DOHH2 (cell line): ENCODE data around the gene PPP4R3B.

Source experiments
- H3F3A ChIP-seq: fragments of 200-600 bp; sonication (generic), shearing (Covaris generic); 2 replicates; pipeline ENCODE4 v1.6.0; 2016; ENCODE audit warnings: antibody characterized with exemption, mild to moderate bottlenecking; ENCODE audit not compliant: control insufficient read depth, insufficient read depth
- H3K27ac ChIP-seq: fragments of 200-600 bp; sonication (generic); 2 replicates; pipeline ENCODE4 v1.5.1; 2014; ENCODE audit warnings: low read depth, mild to moderate bottlenecking, low read length, moderate library complexity
- H3K27me3 ChIP-seq: fragments of 200-600 bp; sonication (generic); 2 replicates; pipeline ENCODE4 v1.6.1; 2014; ENCODE audit warnings: mild to moderate bottlenecking, low read length, mixed read lengths; ENCODE audit not compliant: control insufficient read depth
- H3K36me3 ChIP-seq: fragments of 200-600 bp; sonication (generic); 2 replicates; pipeline ENCODE4 v1.6.1; 2014; ENCODE audit warnings: mild to moderate bottlenecking, low read length, moderate library complexity, mixed read lengths; ENCODE audit not compliant: control insufficient read depth
- H3K4me1 ChIP-seq: fragments of 200-600 bp; sonication (generic); 2 replicates; pipeline ENCODE4 v1.6.1; 2014; ENCODE audit warnings: mild to moderate bottlenecking, low read length, mixed read lengths; ENCODE audit not compliant: control insufficient read depth
- H3K4me2 ChIP-seq: fragments of 200-600 bp; sonication (generic); 2 replicates; pipeline ENCODE4 v1.6.0; 2014; ENCODE audit warnings: mild to moderate bottlenecking, low read length, moderate library complexity
- H3K4me3 ChIP-seq: fragments of 200-600 bp; sonication (generic); 2 replicates; pipeline ENCODE4 v1.5.1; 2014; ENCODE audit warnings: mild to moderate bottlenecking, low read length, mixed read lengths
- H3K79me2 ChIP-seq: fragments of 200-600 bp; sonication (generic); 2 replicates; pipeline ENCODE4 v1.6.1; 2014; ENCODE audit warnings: mild to moderate bottlenecking, low read length, mixed read lengths; ENCODE audit not compliant: control insufficient read depth
- H3K9me2 ChIP-seq: fragments of 200-600 bp; sonication (generic); replicated peaks from 2 replicates; pipeline ENCODE4 v1.6.1; 2014; ENCODE audit warnings: mild to moderate bottlenecking, low read length, mixed read lengths; ENCODE audit not compliant: control insufficient read depth
- H3K9me3 ChIP-seq: fragments of 200-600 bp; sonication (generic); 2 replicates; pipeline ENCODE4 v1.6.1; 2014; ENCODE audit warnings: antibody characterized with exemption, low read length, mixed read lengths; ENCODE audit not compliant: control insufficient read depth, insufficient read depth
- H4K20me1 ChIP-seq: fragments of 200-600 bp; sonication (generic); 2 replicates; pipeline ENCODE4 v1.6.0; 2014; ENCODE audit warnings: low read depth, mild to moderate bottlenecking, antibody characterized with exemption, low read length, moderate library complexity; ENCODE audit not compliant: control insufficient read depth, insufficient read depth
- CTCF ChIP-seq: fragments of 200-600 bp; sonication (generic); IDR thresholded peaks from one replicate; pipeline ENCODE4 v1.5.1; 2014; ENCODE audit warnings: antibody characterized with exemption, mild to moderate bottlenecking, low read depth, low read length; ENCODE audit not compliant: poor library complexity, severe bottlenecking
- EZH2phosphoT487 ChIP-seq: fragments of 200-600 bp; sonication (generic); IDR thresholded peaks from 2 replicates; pipeline ENCODE4 v1.6.1; 2017; ENCODE audit warnings: borderline replicate concordance, mild to moderate bottlenecking, antibody characterized with exemption, low read length, moderate library complexity, mixed read lengths

PPP4R3B gene

GRCh38 chr2:55609938-55610578, 7.4 kb downstream of the PPP4R3B start:
- H3K9me2 ChIP-seq: no peaks in the 10 kb centered on the region
- H3F3A ChIP-seq: peaks cover 4% of the 10 kb centered on the region; the same call in 1 of the 2 replicates
- H3K4me1 ChIP-seq: no peaks in the 10 kb centered on the region; the same call in 1 of the 2 replicates
- H3K79me2 ChIP-seq: peaks cover 100% of the 10 kb centered on the region
- no peak overlapping the region for H3K4me3 ChIP-seq
- H3K4me2 ChIP-seq: no peak overlapping the region
- TF ChIP-seq CTCF (no peak), EZH2phosphoT487 (no peak)
- no peaks in the 10 kb centered on the region for H3K9me3 ChIP-seq
- no peaks in the 10 kb centered on the region for H3K27me3 ChIP-seq
- peaks cover 62% of the 10 kb centered on the region for H3K36me3 ChIP-seq
- no peak overlapping the region for H3K27ac ChIP-seq
- H4K20me1 ChIP-seq: 0 out of 2 replicates have a peak, but pooled peaks cover 5% of the 10 kb centered on the region

GRCh38 chr2:55609193-55609794, 8.1 kb downstream of the PPP4R3B start:
- Histone ChIP-seq H3K4me2 (no peak overlapping the region), H3K36me3 (peaks cover 57% of the 10 kb centered on the region), H3K9me3 (no peaks in the 10 kb centered on the region), H3F3A (peaks cover 4% of the 10 kb centered on the region; the same call in 1 of the 2 replicates), H3K4me3 (no peak overlapping the region), H3K9me2 (no peaks in the 10 kb centered on the region), H3K27me3 (no peaks in the 10 kb centered on the region), H3K4me1 (no peaks in the 10 kb centered on the region), H3K27ac (no peak overlapping the region), H3K79me2 (peaks cover 100% of the 10 kb centered on the region), H4K20me1 (0 out of 2 replicates have a peak, but pooled peaks cover 5% of the 10 kb centered on the region)
- no peak for TF ChIP-seq CTCF
- no peak for TF ChIP-seq EZH2phosphoT487

GRCh38 chr2:55607717-55608116, 9.7 kb downstream of the PPP4R3B start:
- Histone ChIP-seq H3K27ac (no peak overlapping the region), H3K9me2 (no peaks in the 10 kb centered on the region), H4K20me1 (0 out of 2 replicates have a peak, but pooled peaks cover 5% of the 10 kb centered on the region), H3K9me3 (no peaks in the 10 kb centered on the region), H3K79me2 (peaks cover 100% of the 10 kb centered on the region), H3F3A (peaks cover 9% of the 10 kb centered on the region; the same call in 1 of the 2 replicates), H3K27me3 (no peaks in the 10 kb centered on the region), H3K36me3 (peaks cover 57% of the 10 kb centered on the region), H3K4me1 (no peaks in the 10 kb centered on the region), H3K4me3 (no peak overlapping the region), H3K4me2 (no peak overlapping the region)
- TF ChIP-seq EZH2phosphoT487 (no peak), CTCF (no peak)
